CD4-positive, alpha-beta T cell treated with Interleukin-6 for 4 hours (primary cell): Measurements from ENCODE around the gene CCHCR1.

Experiments used
- DNase-seq: peaks from one replicate; pipeline ENCODE4 v3.0.0-alpha.2; 2020; ENCODE audit warnings: mixed read lengths

CCHCR1 gene

GRCh38 chr6:31126396-31127175, 31.0 kb downstream of the CCHCR1 start:
- no peak for DNase-seq

- no peak for DNase-seq
These were observed 31.8 kb downstream of the CCHCR1 start for GRCh38 chr6:31125586-31126363.

GRCh38 chr6:31125162-31125561, 32.4 kb downstream of the CCHCR1 start:
- DNase-seq, result no peak

GRCh38 chr6:31122791-31123706, 34.6 kb downstream of the CCHCR1 start:
- DNase-seq, result no peak

GRCh38 chr6:31121131-31121790, 36.3 kb downstream of the CCHCR1 start:
- no peak for DNase-seq

DNA sequence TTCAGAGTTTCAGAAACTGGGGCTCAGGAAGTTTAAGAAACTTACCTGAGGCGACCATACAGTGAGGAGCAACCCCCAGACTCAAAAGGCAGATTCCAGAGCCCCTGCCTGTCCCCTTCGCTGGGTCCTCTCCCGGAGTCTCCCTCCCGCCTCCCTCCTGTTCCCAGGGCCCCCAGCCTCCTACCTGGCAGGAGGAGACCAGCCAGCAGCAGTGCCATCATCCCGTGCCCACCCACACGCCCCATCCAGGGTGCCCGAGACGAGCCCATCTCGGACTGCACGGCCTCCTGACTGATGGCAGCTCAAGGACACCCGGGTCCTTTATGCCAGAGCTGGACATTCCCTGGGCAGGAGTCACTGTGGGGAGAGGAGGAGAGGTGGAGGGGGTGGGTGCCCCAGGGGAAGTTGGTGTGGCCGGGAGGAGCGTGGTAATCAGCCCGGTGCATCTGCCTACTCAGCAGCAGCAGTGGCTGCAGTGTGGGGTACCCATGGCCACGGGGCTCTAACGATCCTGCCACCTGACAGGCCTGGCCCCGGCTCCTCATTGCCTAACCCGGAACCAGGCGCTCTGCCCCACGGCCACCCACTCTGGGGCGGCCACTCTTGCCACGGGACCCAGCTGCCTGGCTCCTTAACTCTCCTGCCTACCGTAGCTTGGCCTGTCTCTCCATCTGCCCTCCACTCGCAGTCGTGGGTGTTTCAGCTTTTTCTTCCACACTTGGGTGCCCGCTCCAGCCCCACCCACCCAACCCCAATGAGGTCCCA, 37.3 kb downstream of the CCHCR1 start, which contains the start of gene CDSN:
Gene CDSN (minus strand): TSS at position 296 of the 765 bp plus-strand sequence. CDS start 27 bp downstream, at position 269.
- no peak for DNase-seq

GRCh38 chr6:31118178-31118577, 39.4 kb downstream of the CCHCR1 start:
- DNase-seq, result no peak

- no peak for DNase-seq
These were observed 40.8 kb downstream of the CCHCR1 start for GRCh38 chr6:31116661-31117385.

DNA sequence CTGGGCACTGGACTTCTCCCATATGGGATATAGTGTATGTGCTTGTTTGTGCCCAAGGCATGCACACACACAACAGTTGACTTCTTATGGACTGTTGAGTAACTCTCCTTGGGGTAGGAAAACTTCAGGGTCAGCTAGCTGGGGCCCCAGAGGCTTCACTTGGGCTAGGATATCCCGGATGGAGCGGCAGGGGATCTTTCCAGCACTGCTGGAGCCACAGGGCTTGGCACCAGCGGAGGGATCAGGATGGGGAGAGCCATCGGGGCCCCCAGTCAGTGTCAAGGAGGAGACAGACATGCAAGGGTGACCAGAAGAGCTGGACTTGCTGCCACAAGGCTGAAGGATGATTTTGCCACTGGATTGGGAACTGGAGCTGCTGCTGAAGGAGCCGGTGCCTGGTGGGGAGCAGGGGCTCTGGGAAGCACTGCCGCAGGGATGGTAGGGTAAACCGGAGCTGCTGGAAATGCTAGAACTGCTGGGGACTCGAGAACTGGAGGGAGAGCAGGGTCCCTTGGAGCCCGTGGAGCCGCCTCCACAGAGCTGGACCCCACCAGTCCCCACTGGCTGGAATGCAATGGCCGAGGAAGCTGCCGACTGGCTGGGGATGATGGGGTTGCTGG, 41.6 kb downstream of the CCHCR1 start:
- DNase-seq, result no peak

GRCh38 chr6:31114970-31115849, 42.4 kb downstream of the CCHCR1 start:
- DNase-seq, result no peak

DNA sequence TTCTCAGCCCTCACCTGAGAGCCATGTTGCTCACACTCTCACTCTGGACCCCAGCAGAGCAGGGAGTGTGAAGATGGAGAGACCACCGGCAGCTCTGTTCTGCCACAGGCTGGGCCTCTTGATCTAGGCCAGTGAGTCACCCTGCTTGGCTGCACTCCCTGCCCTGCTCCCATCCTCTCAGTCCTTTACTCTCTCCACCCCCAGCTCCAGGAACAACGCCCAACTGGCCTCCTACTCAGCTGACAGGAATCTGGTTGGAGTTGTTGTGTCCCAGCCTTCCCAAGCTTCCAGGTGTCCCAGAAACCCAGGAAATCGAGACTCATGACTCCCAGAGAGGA, 43.1 kb downstream of the CCHCR1 start, which contains the start of gene PSORS1C1:
Gene PSORS1C1 (plus strand): TSS at position 260 of the 338 bp plus-strand sequence. CDS start 14,833 bp downstream, outside the sequence.
- no peak for DNase-seq

GRCh38 chr6:31113861-31114540, 43.6 kb downstream of the CCHCR1 start:
- no peak for DNase-seq

DNA sequence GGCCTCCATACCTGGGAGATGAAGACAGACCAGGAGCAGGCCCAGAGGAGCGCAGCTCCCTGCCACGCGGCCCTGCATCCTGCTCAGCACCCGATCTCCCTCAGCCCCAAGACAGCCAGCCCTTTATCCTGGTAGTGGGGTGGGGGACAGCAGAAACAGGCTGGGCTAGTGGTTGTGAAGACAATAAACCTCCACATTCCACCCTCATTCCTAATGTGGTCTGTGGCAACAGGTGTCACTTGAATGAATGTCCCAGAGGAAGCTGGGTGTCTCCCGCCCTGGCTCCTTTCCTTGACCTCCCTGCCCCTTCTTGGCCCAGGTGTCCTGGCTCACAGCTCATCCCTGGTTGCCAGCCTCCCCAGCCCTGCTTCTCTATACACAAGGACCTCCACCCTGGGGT, 45.1 kb downstream of the CCHCR1 start, which contains the start of gene C6orf15:
Gene C6orf15 (minus strand): TSS at position 98 of the 400 bp plus-strand sequence. CDS start 20 bp downstream, at position 78.
- DNase-seq, result no peak

DNA sequence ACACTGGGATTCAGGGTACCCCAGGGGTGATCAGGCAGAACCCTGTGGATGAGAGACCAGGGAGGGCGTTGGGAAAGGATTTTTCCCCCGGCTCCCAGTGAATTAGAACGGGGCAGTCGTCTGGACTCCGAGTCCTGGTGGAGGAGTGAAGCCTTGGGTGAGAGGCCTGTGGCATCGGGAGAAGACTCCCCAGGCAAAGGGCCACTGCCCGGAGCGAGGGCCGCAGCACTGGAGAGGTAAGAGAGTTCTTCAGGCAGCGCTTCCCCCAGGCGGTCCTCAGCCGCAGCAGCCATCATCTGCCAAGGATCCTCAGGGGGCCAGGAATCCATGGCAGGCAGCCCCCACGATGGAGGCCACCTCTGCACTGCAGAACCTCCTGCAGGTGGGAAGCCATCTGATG, 45.9 kb downstream of the CCHCR1 start:
- no peak for DNase-seq

DNA sequence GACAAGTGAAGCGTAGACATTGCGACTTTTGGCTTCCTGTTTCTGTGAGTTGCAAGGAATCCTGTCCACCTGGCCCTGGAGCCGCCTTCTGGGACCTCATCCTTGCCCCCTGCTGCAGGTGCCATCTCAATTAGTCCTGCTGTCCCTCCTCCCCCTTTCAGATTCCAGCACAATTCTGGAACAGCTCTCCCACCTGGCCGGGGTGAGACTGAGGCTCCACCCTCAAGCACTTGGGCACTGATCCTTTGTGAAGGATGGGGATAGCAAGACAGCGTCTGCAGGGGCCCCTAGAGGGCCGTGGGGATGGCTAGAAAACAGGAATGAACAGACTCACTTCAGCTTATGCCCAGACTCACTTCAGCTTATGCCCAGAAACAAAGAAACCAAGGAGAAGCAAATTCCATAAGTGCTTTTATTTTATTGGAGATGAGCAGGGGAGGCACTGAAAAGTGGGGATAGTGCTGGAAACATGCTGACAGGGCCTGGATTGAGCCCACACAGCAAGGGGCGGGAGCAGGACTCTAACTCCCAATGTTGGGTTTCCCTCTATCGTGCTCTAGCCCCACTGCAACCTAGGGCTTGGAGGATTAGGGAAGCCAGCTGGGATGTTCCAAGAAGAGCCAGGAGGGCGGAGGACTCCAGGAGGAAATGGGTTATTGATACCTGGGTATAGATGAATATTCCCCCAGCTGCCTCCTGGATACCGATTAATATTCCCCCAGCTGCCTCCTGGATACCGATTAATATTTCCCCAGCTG, 46.6 kb downstream of the CCHCR1 start:
- no peak for DNase-seq

DNA sequence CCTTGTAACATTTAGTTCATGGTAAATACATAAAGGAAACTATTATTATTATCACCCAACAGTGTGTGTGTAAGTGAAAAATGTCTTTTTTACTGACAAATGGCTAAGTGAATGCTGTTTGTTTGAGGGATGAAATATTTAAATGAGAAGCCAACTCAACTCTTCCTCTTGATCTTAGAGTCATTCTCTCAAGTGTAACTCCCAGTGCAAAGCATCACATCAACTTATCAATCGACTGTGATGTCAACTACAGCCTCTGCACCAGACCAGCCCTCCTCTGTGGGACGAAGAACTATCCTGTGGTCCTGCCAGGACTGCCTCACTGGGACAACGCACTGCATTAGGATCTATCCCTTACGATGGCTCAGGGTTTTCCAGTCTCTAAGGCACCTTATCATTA, 50.5 kb downstream of the CCHCR1 start:
- DNase-seq, result no peak

GRCh38 chr6:31103136-31103535, 54.5 kb downstream of the CCHCR1 start:
- DNase-seq, result no peak

DNA sequence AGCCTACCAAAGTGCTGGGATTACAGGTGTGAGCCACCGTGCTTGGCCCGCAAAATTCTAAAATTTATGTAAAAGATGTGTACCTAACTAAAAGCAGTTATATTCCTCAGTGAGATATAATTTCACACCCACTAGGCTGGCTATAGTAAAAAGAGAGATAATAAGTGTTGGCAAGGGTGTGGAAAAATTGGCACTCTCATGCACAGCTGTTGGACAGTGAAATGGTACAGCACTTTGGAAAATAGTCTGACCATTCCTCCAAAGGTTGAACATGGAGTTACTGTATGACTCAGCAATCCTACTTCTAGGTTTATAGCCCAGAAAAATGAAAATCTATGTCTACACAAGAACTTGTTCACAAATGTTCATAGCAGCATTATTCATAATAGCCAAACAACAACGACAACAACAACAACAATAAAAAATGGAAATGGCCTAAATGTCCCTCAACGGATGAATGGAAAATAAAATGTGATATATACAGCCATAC, 59.1 kb downstream of the CCHCR1 start:
- no peak for DNase-seq
